Transverse colon (tissue), 4 donors: ENCODE results near the gene FAM78B. TPM values are rescaled to one million over a fixed set of nuclear protein-coding genes. Genes with fewer than 3 reads are reported as not detected.

Experiments
- DNase-seq: peaks from one replicate; pipeline ENCODE4 v3.0.0-alpha.2; 2019
- H3K27ac ChIP-seq, 4 donors: fragments of 200-600 bp; sonication (generic); 2 replicates each; pipeline ENCODE4 v1.5.1; 2016 to 2018; ENCODE audit warnings: inconsistent platforms in 4 of 4
- H3K27me3 ChIP-seq: fragments of 200-600 bp; sonication (generic); 2 replicates; pipeline ENCODE4 v1.5.1; 2017; ENCODE audit warnings: inconsistent platforms
- H3K36me3 ChIP-seq, 4 donors: fragments of 200-600 bp; sonication (generic); 2 replicates each; pipeline ENCODE4 v1.5.1; 2017 to 2019; ENCODE audit warnings: inconsistent platforms in 4 of 4
- H3K4me1 ChIP-seq, 4 donors: fragments of 200-600 bp; sonication (generic); 2 replicates each; pipeline ENCODE4 v1.5.1; 2017 to 2020; ENCODE audit warnings: inconsistent platforms in 4 of 4
- H3K4me3 ChIP-seq, 4 donors: fragments of 200-600 bp; sonication (generic); 1 replicate in 1 of 4; 2 replicates in 3 of 4; pipeline versions ENCODE4 v1.5.1 to v1.6.1; 2017 to 2019; ENCODE audit warnings: inconsistent platforms in 4 of 4
- H3K9me3 ChIP-seq, 2 donors: fragments of 200-600 bp; sonication (generic); 2 replicates each; pipeline ENCODE4 v1.5.1; 2017 to 2019; ENCODE audit warnings: inconsistent platforms in 2 of 2
- CTCF ChIP-seq, 5 experiments: fragments of 200-600 bp in 3 of 5; fragments of 450-650 bp in 2 of 5; sonication (generic) in 3 of 5; IDR thresholded peaks; 1 replicate in 2 of 5; 2 replicates in 3 of 5; pipeline ENCODE4 v1.5.1; 2016 to 2017; ENCODE audit warnings: antibody characterized with exemption in 5 of 5, inconsistent platforms in 3 of 5, mild to moderate bottlenecking in 2 of 5, moderate library complexity in 1 of 5
- EP300 ChIP-seq: sonication (generic); formaldehyde crosslinking; IDR thresholded peaks from one replicate; pipeline ENCODE4 v1.6.1; 2017; ENCODE audit warnings: antibody characterized with exemption, low read depth
- POLR2A ChIP-seq: fragments of 450-650 bp; IDR thresholded peaks from one replicate; pipeline ENCODE4 v1.6.1; 2016; ENCODE audit warnings: antibody characterized with exemption, mild to moderate bottlenecking, moderate library complexity
- POLR2AphosphoS5 ChIP-seq, 3 donors: sonication (generic); formaldehyde crosslinking; IDR thresholded peaks; one replicate each; pipeline ENCODE4 v1.6.1; 2016; ENCODE audit warnings: antibody characterized with exemption in 3 of 3
- WGBS, 2 donors: methylation state at CpG; one replicate each; pipeline ENCODE4 v1.1.5; 2018; ENCODE audit warnings: low coverage in 1 of 2; 5-methylcytosine and 5-hydroxymethylcytosine counted together
- in situ Hi-C, 4 donors: fragments of 200-750 bp; cut with MboI; loops; one replicate each; pipeline versions ENCODE4 v1.15.0 to v1.15.1; 2017; ENCODE audit warnings: low sequenced_read_pairs in 3 of 4, low pct_ligation_motif_present in 1 of 4, low pct_unique_long_range_greater_than_20kb in 1 of 4
- intact Hi-C: fragments of 100-400 bp; cut with DNase I; formaldehyde crosslinking; loops from one replicate; pipeline ENCODE4 v1.15.1; 2023; ENCODE audit warnings: low total_unique reads
- total RNA-seq, 4 donors: library from RNA; depleted of rRNA; stranded (reverse); fragments of >200 nt; gene quantifications; one replicate each; pipeline ENCODE4 v1.1.0, GENCODE V29; 2016

Gene FAM78B
- total RNA-seq, 4 donors from 2014 or later: 0.40 to 5.2 (median 0.80) TPM

DNA sequence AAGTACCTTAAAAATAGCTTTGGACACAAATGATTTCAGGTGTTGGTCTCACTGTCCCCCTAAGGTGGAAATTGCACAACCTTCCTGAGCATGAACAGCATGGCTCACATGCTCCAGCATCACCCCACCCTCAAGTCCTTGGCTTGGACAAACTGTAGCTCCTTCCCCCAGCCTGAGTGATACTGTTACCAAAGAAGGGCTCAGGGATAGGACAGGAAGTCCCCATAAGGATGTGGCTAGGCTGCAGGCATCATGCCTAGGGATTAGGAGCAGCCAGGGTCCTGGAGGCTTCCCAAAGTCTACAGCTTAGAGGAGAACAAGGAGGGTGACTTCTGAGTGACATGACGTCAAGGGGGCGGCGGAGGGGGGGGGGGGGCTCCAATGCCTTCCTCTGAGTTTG, 10.1 kb downstream of the FAM78B start:
- no peak for DNase-seq
- intact Hi-C loops: no loop called here
- Histone ChIP-seq H3K4me1 (no peaks in the 10 kb centered on the region), H3K27ac (no peak overlapping the region), H3K4me3 (no peak overlapping the region), H3K9me3 (no peaks in the 10 kb centered on the region), H3K27me3 (no peaks in the 10 kb centered on the region), H3K36me3 (no peaks in the 10 kb centered on the region)
- in situ Hi-C loops: loop anchor here in 1 of 4 donors (25.0 kb wide), 1 partner anchor 444 kb away; no protein-coding TSS in a partner anchor
- TF ChIP-seq CTCF (IDR thresholded peaks at IDR 0.05): no peak
- TF ChIP-seq EP300: no peak
- no peak for TF ChIP-seq POLR2AphosphoS5 (IDR thresholded peaks at IDR 0.05)
- TF ChIP-seq POLR2A: no peak
- 85% methylated on average over 2 of the region's 3 CpGs; no CpG with 5 or more reads in 1 of the 2 donors for WGBS, 2 donors

- intact Hi-C loops: no loop called here
- no peaks in the 10 kb centered on the region for H3K36me3 ChIP-seq
- TF ChIP-seq EP300: no peak
- no peak for DNase-seq
- H3K4me1 ChIP-seq: no peaks in the 10 kb centered on the region
- 66% methylated on average over 5 of the region's 5 CpGs; no CpG with 5 or more reads in 1 of the 2 donors for WGBS, 2 donors
- H3K9me3 ChIP-seq: no peaks in the 10 kb centered on the region
- H3K4me3 ChIP-seq: no peak overlapping the region
- H3K27ac ChIP-seq: no peak overlapping the region
- H3K27me3 ChIP-seq: no peaks in the 10 kb centered on the region
- in situ Hi-C loops: loop anchor here in 1 of 4 donors (25.0 kb wide), 1 partner anchor 443 kb away; no protein-coding TSS in a partner anchor
Observed at GRCh38 chr1:166155108-166155507, 11.7 kb downstream of the FAM78B start.

DNA sequence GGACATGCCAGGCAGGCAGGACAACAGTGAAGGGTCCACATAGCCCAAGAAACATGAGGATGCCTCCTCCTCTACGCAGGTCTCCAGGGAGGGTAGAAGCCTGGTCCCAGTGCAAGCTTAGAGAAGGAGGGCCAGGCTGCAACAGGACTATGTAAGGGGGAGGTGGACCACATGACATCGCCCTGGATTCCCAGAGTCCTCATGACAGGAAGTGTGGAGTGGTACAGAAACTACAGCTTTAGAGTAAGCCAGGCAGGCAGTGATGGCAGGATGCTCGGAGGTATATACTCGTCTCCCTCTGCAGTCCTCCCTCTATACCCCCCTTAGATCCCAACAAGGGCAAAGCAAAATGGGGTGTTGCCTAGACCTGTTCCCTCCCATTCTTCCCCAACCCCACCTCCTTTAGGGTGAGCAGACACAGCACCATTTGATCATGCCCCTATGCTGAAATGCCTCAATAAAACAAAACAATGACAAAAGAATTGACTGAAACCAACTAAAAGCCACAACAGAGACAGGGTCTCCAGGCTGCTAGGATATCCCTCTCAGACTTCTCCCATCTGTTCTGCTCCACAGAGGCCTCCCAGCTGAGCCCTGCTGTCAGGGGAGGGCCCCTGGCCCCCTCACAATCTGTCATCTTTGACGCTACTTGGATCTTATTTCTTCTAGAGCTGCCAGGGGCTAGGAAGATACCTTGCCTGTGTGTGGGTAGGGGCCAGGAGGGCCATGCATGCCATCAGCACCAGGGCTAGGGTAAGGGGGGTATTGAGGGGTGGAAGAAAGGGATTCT, 13.1 kb downstream of the FAM78B start:
- intact Hi-C loops (no loop called here), in situ Hi-C loops (loop anchor here in 1 of 4 donors (25.0 kb wide), 1 partner anchor 441 kb away; no protein-coding TSS in a partner anchor)
- no peaks in the 10 kb centered on the region for H3K9me3 ChIP-seq
- 82 to 91% methylated on average over 3 to 5 of the region's 5 CpGs for WGBS, 2 donors
- no peaks in the 10 kb centered on the region for H3K36me3 ChIP-seq
- no peaks in the 10 kb centered on the region for H3K27me3 ChIP-seq
- TF ChIP-seq POLR2AphosphoS5 (IDR thresholded peaks at IDR 0.05): no peak
- no peak for TF ChIP-seq EP300
- no peak for TF ChIP-seq CTCF (IDR thresholded peaks at IDR 0.05)
- no peak for TF ChIP-seq POLR2A
- H3K27ac ChIP-seq: no peak overlapping the region
- no peak overlapping the region for H3K4me3 ChIP-seq
- DNase-seq: no peak
- no peaks in the 10 kb centered on the region for H3K4me1 ChIP-seq

- DNase-seq: no peak
- in situ Hi-C loops (loop anchor here in 1 of 4 donors (25.0 kb wide), 1 partner anchor 441 kb away; no protein-coding TSS in a partner anchor), intact Hi-C loops (no loop called here)
- WGBS, 2 donors: 70% methylated on average over 2 of the region's 2 CpGs; no CpG with 5 or more reads in 1 of the 2 donors
- TF ChIP-seq POLR2A: no peak
- no peaks in the 10 kb centered on the region for H3K9me3 ChIP-seq
- H3K27me3 ChIP-seq: no peaks in the 10 kb centered on the region
- no peaks in the 10 kb centered on the region for H3K36me3 ChIP-seq
- H3K4me1 ChIP-seq: no peaks in the 10 kb centered on the region
- no peak overlapping the region for H3K4me3 ChIP-seq
- no peak overlapping the region for H3K27ac ChIP-seq
Observed at GRCh38 chr1:166152978-166153377, 13.8 kb downstream of the FAM78B start.

GRCh38 chr1:166151804-166152203, 15.0 kb downstream of the FAM78B start:
- intact Hi-C loops: no loop called here
- in situ Hi-C loops: loop anchor here in 1 of 4 donors (25.0 kb wide), 1 partner anchor 440 kb away; no protein-coding TSS in a partner anchor
- Histone ChIP-seq H3K4me3 (no peak overlapping the region), H3K27me3 (no peaks in the 10 kb centered on the region), H3K4me1 (no peaks in the 10 kb centered on the region), H3K36me3 (no peaks in the 10 kb centered on the region), H3K9me3 (no peaks in the 10 kb centered on the region), H3K27ac (no peak overlapping the region)
- TF ChIP-seq POLR2AphosphoS5 (IDR thresholded peaks at IDR 0.05) (no peak), EP300 (no peak), CTCF (IDR thresholded peaks at IDR 0.05) (no peak), POLR2A (no peak)
- whole genome bisulfite sequencing, 2 donors: 91% methylated on average over 5 of the region's 5 CpGs; no CpG with 5 or more reads in 1 of the 2 donors
- no peak for DNase-seq
